Measurements from ENCODE around the gene P2RX2.

P2RX2 gene

DNA sequence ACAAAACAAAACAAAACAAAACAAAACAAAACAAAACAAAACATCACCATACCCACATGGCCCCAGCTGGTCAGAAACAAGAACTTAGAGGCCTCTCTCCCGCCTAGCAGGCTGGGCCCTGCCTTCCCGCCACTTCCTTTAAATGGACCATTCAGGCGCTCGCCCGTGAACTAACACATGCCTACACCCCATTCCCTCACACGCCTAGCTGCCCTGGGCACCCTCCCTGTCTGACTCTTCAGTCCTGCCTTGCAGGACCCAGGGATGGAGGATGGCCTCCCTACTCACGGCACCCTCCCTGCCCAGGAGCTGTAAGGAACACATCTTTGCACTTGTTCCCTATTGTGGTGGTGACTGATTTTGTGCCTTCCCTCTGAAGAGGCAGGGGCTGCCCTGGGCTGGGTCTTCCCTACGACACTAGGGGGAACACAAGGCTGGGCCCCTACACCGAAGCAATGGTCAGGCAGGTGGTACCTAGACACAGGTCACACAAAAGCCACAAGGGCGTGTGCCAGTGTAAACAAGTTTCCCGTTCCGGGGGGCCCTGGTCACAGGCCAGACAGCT is 21.5 kb downstream of the P2RX2 start:
- no peak for DNase-seq

DNA sequence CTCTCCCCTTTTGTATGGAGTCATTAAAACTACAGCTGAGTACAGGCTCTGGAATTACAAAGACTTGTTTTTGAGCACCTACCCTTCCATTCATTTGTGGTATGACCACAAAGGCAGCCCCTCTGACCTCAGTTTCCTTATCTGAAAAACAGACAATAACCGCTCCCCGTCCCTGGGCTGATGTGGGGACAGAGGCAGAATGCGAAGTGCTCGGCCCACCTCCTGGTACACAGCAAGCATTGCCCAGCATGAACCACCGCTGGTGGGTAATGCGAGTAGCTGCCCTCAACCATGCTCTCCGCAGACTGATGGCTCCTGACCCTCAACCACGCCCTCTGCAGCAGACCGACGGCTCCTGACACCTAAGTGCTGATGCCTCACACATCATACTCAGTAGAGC is 22.4 kb downstream of the P2RX2 start:
- DNase-seq = no peak

DNA sequence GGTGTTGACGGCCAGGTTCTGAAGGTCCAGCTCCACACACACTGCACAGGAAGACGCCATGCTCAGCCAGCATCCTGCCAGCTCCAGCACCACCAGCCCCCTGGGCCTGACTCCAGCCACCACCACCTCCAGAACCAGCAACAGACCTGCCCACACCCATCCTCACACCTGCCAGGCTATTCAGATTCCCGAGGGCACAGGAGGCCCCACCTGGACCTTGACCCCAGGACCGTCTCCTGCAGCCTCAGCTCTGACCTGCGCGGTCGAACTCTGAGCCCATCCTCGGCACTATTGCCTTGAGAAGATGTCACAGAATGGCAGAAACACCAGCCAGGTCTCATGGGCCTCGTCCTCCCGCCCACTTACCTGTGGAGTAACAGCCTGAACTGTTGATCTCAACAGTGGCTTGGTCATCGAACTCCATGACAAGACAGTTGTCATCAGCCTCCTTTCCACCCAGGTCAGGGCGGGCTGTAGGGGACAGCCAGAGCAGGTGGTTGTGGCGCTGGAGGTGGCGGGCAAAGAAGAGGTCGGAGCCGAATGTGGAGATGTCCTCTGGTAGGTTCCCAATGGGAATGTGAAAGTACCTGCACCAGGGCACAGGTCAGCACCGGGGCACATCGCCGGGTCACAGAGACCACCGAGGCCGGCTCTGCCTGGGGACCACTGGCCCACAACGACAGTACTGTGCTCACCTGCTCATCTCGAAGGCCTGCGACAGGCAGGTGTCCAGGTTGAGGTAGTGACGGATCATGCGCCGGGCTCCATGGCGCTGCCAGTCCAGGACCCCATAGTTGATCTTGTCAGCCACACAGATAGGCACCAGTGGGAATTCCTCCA is 23.5 kb downstream of the P2RX2 start:
- no peak for DNase-seq

DNA sequence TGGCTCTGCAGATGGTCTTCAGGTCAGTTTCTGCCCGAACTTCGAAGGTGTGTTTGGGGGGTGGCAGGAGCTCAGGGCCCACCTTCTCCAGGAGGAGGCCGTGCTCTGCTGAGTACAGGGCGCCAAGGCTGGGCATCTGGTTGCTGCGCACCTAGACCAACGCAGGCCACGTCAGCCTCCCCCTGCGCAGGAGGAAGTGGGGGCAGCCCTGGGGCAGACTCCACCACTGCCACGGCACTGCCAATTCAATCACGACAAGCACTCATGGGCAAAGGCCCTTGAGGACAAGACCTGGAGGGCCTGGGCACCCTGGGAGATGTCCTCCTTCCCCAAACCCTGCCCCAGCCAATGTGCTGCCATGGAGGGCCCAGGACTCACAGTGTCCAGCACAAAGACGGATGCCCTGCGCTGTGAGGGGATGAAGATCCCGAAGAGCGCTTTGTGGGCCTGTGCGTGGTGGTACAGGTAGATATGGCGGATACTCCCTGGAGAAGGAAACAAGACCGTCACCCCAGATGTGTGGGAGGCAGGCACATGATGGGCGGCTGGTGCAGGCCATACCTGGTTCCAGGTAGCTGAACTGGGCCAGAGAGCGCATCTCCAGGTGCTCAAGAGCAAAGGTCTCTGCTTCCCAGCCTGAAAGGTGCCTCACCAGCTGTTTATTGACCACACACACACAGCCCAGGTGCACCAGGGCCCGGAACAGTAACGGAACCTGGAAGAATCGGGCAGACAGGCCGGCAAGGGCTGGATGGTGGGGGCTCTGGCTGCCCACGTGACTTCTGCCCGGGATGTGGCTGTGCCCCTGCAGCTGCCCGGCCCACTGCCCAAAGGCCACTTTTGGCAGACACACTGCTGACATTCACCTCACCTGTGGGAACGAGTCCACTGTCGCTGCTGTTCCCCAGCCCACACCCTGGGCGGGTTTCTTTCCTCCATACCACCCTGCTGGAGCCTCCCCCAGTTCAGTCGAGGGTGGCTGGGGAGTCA is 24.6 kb downstream of the P2RX2 start:
- no peak for DNase-seq

DNA sequence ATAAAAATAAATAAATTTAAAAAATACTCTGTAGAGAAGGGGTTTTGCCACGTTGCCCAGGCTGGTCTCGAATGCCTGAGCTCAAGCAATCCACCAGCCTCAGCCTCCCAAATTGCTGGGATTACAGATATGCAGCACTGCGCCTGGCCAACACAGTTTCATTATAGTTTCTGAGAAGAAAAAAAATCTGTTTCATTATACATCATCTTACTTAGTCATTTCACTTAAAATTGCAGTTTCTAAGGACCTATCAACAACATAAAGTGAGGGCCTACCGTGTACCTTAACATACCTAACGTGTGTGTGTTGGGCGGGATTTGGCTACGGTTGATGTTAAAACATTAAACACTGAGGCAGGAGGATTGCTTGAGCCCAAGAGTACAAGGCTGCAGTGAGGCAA is 28.3 kb downstream of the P2RX2 start:
- DNase-seq = no peak

DNA sequence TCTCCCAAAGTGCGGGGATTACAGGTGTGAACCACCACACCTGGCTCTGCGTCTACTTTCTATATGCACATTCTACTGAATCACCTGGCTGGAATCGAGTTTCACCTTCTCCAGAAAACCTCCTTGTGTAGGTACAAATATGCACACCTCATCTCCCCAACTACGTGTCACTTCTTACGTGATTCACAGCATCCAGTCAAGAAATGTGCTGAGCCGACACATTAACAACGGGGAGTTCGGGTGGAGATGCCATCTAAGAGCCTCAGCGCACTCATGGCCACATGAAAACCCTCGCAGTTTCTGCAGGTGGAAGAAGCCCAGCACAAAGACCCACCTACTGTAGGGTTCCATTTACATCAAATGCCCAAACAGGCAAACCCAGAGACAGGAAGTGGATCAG is 29.3 kb downstream of the P2RX2 start:
- DNase-seq = no peak

DNA sequence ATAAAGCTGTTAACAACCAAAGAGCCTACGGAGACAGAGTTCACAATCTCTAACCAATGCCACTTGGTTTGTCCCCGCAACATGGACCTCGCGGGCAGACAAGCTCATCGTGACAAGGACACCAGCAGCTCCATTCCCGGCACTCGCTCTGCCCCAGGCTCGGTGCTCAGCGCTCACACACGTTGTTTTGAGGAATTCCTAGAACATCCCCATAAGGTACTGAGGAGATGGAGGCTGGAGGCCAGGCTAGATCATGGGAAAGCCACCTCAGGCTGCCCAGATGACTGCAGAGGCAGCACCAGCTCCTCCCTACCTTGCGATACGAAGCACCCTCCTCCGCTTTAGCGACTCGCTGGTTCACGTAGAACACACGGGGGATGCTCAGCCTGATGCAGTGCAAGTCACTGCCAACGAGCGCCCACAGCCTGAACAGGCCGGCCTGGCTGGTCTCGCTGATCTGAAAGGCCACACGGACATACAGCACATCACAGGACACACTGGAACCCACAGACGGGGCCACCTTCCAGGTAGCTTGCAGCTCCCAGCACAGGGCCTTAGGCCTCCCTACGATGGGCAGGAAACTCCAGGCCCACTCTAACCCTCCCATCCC is 30.1 kb downstream of the P2RX2 start:
- DNase-seq = no peak

DNA sequence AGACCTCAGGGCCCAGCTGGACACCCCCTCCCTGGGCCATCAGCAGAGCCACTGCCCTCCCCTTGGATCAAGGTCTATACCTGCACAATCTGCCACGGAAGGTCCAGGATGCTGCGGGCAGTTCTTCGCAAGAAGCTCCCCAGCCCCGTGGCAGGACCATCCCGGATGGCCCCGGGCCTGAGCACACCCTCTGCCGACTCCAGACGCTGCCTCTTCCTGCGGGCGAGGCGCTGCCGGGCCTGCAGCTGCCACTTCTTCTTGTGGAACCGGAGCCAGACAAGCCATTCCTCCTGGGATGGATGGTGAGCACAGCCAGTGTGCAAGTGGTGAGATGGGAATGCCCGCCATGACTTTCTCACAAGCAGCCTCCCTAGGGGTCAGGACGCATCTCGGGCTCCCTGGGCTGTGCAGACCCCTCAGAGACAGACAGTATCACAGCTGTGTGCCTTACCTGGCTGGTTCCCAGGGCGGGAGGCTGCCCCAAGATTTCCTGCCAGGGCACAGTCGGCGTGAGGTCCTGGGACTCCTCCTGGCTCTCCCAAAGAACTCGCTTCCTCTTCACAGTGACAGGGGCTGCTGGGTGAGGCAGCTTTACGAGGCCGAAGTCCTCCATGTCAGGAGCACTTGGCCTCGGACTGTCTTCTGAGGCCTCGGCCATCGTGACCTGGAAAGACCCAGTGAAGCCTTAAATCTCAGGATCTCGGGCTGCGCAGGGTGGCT is 30.8 kb downstream of the P2RX2 start:
- DNase-seq = no peak

DNA sequence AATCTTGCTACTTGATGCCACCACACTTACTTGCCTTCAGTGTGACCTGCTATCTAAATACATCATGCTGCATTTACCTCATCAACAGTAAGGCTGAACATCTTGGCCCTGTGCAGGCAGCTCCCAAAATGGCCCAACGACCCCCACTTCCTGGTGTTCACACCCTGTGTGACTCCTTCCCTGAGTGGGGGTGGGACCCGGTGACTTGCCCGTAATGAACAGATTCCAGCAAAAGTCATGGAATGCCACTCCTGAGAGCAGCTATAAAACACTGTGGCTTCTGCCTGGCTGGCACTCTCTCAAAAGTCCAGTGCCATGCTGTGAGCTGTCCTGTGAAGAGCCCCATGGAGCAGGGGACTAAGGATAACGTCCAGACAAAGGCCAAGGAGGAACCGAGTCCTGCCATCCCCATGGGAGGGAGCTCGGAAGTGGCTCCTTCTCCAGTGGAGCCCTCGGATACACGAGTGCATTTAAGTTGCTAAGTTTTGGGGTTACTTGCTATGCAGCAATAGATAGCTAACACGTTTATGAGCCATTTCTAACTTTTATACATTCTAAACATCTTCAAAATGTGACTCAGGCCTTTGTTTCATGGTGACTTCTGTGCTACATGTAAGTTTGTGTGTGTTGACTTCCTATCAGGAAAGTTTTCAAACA is 33.0 kb downstream of the P2RX2 start:
- peak; percentile 100 for DNase-seq

DNA sequence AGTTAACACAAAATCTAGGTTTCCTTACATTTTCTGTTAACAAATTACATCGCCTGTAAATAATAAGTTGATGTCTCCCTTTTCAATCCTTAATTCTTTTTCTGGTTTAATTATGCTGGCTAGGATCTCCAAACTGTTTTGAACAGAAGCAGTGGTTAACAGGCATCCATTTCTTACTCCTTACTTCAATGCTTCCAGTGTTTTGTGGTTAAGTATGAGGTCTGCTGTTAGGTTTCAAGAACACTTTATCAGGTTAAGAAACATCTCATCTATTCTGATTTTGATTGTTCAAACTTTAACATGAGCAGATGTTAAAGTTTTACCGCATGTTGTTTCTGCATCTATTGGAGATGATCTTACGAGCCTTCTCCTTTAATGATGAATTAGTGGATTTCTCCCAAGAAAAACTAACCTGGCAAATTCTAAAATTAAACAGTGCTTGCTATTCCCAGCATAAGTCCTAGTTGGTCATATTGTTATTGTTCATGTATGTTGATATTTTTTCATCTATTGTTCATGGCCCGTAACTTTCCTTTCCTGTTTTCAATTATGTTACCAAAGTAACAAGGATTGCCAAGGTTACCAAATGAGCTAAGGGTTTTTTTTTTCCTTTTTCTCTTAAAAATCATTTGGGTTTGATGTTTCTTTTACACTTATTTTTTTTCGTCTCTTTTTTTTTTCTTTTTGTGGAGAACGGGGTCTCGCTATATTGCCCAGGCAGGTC is 35.2 kb downstream of the P2RX2 start:
- no peak for DNase-seq

DNA sequence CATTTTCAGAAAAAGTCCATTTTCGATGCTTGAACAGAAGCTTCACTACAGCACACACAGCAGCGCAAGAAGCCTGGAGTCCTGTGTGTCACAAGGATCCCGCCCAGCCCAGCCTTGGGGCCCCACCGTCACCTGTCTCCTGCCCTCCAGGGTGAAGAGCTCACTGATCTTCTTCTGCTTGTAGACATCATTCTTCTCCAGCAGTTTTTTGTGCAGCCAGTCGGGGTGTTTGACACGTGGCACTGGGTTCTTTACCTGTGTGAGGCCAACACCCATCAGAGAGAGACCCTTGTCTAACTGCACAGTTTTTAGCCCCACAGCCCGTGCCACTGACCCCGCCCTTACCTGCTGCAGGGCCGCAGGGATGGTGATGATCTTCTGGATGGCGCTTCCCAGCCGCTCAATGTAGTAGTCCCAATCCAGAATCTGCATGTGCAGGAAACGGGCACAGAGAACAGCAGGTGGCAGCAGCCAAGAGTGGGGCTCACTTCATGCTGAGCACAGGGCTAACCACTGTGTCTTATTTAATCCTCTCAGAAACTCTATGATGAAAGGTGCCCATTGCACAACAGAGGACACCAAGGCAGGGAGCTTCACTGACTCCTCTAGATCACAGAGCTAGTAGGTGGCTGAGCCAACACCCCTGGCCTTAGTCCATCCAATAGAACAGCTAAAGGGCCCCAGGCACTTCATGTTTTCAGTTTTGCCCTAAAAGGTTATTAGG is 38.6 kb downstream of the P2RX2 start:
- DNase-seq = no peak

DNA sequence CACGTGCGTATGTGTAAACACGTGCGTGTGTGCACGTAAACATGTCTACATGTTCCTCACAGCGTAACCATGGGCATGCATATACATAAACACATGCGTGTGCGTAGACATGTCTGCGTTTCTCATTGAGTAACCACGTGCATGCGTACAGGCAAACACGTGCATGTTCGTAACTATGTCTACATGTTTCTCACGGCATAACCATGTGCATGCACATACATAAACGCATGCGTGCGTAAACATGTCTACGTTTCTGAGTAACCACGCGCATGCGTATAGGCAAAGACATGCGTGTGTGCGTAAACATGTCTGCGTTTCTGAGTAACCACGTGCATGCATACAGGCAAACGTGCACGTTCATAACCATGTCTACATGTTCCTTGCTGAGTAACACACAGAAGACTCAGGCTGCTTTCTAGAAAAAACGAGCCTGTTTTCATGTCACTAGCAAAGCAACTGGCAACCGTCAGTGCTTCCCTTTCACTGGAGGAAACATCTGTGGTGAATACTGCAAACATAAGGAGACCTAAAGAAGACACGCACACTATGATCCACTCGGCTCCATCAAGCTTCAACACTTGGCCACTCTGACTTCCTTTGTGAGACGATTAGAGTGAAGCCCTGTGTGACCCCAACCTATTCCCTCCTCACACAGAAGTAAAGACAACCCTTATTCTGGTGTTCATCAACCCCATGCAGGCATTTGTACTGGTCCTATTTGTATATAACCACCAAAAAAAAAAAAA is 39.7 kb downstream of the P2RX2 start:
- no peak for DNase-seq

DNA sequence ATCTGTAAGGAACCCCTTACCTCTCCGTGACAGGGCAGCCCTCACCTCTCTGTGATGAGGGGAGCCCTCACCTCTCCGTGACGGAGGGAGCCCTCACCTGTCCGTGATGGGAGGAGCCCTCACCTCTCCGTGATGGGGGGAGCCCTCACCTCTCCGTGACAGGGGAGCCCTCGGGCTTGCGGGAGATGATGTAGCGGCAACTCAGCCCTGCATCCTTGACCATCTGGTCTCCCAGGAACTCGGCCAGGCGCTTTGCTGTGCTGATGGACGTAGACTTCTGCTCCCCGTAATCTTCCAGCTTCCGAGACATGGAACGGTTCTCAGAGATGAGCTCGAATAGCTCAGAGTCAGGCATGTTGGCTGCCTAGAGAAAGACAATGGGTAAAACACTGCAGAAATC is 40.6 kb downstream of the P2RX2 start:
- no peak for DNase-seq

DNA sequence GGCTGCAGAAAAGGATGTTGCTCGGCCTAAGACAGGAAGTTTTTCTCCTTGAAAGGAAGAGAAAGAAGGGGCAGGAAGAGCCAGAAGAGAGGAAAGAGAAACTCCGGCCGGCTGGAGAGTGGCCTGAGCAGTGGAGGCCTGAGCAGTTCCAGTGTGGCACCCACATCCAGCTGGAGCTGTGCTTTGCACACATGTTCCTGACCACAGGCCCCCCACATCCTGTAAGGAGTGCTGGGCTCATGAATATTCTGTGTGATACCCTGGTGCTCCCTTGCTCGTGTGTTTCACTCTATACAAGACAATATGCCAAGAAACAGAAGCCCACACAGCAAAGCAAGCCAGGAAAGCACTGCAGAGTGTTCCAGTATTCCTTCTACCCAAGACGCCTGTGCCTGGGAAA is 41.5 kb downstream of the P2RX2 start:
- DNase-seq = no peak

DNA sequence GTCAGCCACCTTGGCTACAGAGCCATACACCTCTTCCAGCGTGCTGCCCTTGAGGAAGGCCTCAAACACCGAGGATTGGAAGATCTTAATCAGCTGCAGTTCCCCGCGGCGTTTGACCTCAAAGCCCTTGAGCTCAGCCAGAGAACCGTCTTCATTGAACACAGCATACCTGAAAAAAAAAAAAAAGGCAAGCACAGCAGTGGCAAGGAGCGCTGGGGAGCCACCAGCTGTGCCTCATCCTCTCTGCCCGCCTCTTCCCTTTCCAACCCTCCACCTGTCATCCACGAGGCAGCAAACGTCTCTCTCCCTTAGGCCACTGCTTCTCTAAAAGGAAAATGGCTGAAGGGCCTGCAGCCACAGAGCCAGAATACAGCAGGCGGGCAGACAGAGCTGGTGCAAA is 42.4 kb downstream of the P2RX2 start:
- DNase-seq = no peak

DNA sequence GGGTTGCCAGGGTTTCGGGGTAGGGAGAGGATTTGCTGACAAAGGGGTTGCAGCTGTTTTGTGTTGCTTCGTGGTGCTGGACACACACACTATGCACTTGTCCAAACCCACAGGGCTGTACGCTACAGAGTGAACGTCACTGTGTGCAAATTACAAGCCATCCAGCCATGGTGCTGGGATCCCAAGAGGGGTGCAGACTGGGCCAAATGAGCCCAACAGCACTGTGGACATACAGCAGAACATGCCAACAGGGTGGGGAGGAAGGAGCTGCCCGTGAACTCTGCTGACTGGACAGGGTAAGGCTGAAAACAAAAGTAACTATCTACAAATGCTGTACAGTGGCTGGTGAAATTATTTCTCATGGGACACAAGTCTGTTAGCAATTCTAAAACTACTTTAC is 43.4 kb downstream of the P2RX2 start:
- DNase-seq = no peak

DNA sequence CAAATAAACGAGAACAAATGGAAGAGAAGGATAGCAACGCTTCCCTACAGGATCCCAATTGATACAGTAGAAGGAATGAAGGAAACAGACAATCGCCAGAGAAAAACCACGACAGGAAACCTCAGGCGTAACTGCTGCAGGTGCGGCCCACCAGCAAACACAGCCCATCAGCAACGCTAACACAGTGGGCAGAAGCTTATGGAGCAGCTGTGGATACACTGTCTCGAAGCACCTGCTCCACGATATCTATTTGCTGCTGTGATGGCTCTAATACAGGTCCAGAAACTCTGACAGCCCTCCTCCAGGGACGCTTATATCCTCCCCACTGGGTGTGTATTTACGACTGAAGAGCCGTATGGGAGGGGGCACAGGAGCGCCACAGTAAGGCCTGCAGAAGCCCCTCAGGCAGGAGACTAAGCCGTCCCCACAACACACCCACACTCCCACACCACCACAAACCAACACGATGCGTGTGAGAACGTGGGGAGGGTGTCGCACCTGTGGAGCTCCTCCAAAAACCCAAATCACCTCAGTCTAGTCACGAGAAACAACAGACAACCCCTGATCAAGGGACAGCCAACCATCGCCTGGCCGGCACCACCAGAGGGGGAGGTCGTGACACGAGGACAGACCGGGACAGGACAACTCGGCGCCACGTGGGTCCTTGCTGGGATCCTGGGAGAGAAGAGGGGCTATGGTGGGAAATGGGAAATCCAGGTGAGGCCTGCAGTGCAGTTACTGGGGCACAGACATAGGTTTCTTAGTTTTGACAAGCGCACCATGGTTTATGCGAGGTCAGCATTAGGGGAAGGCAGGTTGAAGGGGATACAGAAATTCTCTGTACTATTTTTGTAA is 44.6 kb downstream of the P2RX2 start:
- no peak for DNase-seq

DNA sequence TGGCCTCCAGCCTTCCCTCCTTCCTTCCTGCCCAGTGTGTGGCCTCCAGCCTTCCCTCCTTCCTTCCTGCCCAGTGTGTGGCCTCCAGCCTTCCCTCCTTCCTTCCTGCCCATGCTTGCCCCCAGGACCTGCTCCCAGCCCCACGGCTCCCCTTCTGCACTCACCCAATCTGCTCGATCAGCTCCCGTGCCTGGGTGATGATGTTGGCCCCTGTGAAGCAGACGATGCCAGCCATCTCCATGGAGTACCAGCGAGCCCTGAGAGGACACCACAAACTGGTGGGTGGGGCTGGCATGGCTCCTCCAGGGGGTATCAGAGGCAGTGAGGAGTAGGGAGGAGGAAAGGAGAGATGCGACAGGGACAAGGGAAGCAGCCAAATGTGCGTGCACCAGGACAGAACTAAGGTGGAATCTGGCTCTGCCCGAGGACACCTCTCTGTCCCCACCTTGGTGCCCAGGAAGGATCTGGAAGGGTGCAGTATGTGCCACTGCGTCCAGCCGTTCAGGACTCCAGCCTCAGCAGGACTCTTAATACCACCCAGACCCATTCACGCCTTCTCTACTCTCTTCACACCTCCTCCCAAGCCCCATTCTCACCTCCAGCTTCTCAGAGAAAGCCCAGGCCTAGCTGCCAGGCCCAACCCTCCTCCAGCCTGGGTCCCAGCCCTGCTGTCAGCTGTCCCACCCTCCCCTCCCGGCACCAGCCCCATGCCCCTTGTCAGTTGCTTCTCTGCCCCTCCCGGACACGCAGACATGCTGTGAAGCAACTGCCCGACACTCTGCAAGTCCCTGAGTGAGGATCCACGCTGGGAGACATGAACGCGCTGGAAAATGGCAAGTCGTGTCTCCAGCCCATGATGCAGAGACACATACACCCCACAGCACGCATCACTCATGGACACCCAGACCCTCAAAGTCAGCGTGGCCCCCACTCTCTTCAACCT is 45.9 kb downstream of the P2RX2 start:
- DNase-seq = no peak

All from NCI-H2227 treated with DMSO at 0.1 percent for 48 hours (cell line).